HEK293 (cell line): ENCODE results near the gene ZKSCAN3.

Experiments
- ATF2 ChIP-seq: fragments of 450-650 bp; formaldehyde crosslinking; IDR thresholded peaks from 2 replicates; pipeline ENCODE4 v1.5.1; 2016; ENCODE audit warnings: missing biosample characterization, missing genetic modification characterization, low read depth
- BCL11B ChIP-seq: fragments of 450-650 bp; formaldehyde crosslinking; IDR thresholded peaks from 2 replicates; pipeline ENCODE4 v1.5.1; 2016; ENCODE audit warnings: low read depth, missing biosample characterization, missing genetic modification characterization
- EGR2 ChIP-seq: fragments of 450-650 bp; formaldehyde crosslinking; IDR thresholded peaks from 2 replicates; pipeline ENCODE4 v1.5.1; 2016; ENCODE audit warnings: low read depth, missing biosample characterization, missing genetic modification characterization
- GLI4 ChIP-seq: fragments of 450-650 bp; formaldehyde crosslinking; IDR thresholded peaks from 2 replicates; pipeline ENCODE4 v1.5.1; 2016; ENCODE audit warnings: missing biosample characterization, missing genetic modification characterization
- GLIS1 ChIP-seq: fragments of 450-650 bp; formaldehyde crosslinking; IDR thresholded peaks from 2 replicates; pipeline ENCODE4 v1.5.1; 2016; ENCODE audit warnings: missing biosample characterization, missing genetic modification characterization
- HIC1 ChIP-seq: fragments of 450-650 bp; formaldehyde crosslinking; IDR thresholded peaks from 2 replicates; pipeline ENCODE4 v1.5.1; 2016; ENCODE audit warnings: missing biosample characterization, missing genetic modification characterization
- KLF1 ChIP-seq: fragments of 450-650 bp; formaldehyde crosslinking; IDR thresholded peaks from 2 replicates; pipeline ENCODE4 v1.5.1; 2016; ENCODE audit warnings: missing biosample characterization, missing genetic modification characterization
- KLF16 ChIP-seq: fragments of 450-650 bp; formaldehyde crosslinking; IDR thresholded peaks from 2 replicates; pipeline ENCODE4 v1.5.1; 2017; ENCODE audit warnings: missing biosample characterization, missing genetic modification characterization
- KLF7 ChIP-seq: fragments of 450-650 bp; formaldehyde crosslinking; IDR thresholded peaks from 2 replicates; pipeline ENCODE4 v1.5.1; 2016; ENCODE audit warnings: missing biosample characterization, missing genetic modification characterization, borderline replicate concordance
- KLF8 ChIP-seq: fragments of 450-650 bp; formaldehyde crosslinking; IDR thresholded peaks from 2 replicates; pipeline ENCODE4 v1.5.1; 2016; ENCODE audit warnings: missing biosample characterization, missing genetic modification characterization
- PATZ1 ChIP-seq: fragments of 450-650 bp; formaldehyde crosslinking; IDR thresholded peaks from 2 replicates; pipeline ENCODE4 v1.5.1; 2016; ENCODE audit warnings: missing biosample characterization, missing genetic modification characterization
- PRDM10 ChIP-seq: fragments of 450-650 bp; formaldehyde crosslinking; IDR thresholded peaks from 2 replicates; pipeline ENCODE4 v1.5.1; 2016; ENCODE audit warnings: missing biosample characterization, missing genetic modification characterization
- REPIN1 ChIP-seq: fragments of 450-650 bp; formaldehyde crosslinking; IDR thresholded peaks from 2 replicates; pipeline ENCODE4 v1.5.1; 2017; ENCODE audit warnings: missing biosample characterization, missing genetic modification characterization, low read depth
- SP3 ChIP-seq: fragments of 450-650 bp; formaldehyde crosslinking; IDR thresholded peaks from 2 replicates; pipeline ENCODE4 v1.5.1; 2016; ENCODE audit warnings: missing biosample characterization, missing genetic modification characterization
- YY2 ChIP-seq: fragments of 450-650 bp; formaldehyde crosslinking; IDR thresholded peaks from 2 replicates; pipeline ENCODE4 v1.5.1; 2016; ENCODE audit warnings: missing biosample characterization, missing genetic modification characterization
- ZBTB17 ChIP-seq: fragments of 450-650 bp; formaldehyde crosslinking; IDR thresholded peaks from 2 replicates; pipeline ENCODE4 v1.5.1; 2016; ENCODE audit warnings: missing biosample characterization, missing genetic modification characterization
- ZEB2 ChIP-seq: fragments of 450-650 bp; formaldehyde crosslinking; IDR thresholded peaks from 2 replicates; pipeline ENCODE4 v1.5.1; 2016; ENCODE audit warnings: missing biosample characterization, missing genetic modification characterization
- ZNF24 ChIP-seq: fragments of 450-650 bp; formaldehyde crosslinking; IDR thresholded peaks from 2 replicates; pipeline ENCODE4 v1.5.1; 2016; ENCODE audit warnings: missing biosample characterization, missing genetic modification characterization
- ZNF335 ChIP-seq: fragments of 450-650 bp; formaldehyde crosslinking; conservative IDR thresholded peaks from 2 replicates; pipeline ENCODE4 v1.5.1; 2016; ENCODE audit warnings: missing biosample characterization, missing genetic modification characterization
- ZNF398 ChIP-seq: fragments of 450-650 bp; formaldehyde crosslinking; IDR thresholded peaks from 2 replicates; pipeline ENCODE4 v1.5.1; 2017; ENCODE audit warnings: missing biosample characterization, missing genetic modification characterization
- ZNF513 ChIP-seq: fragments of 450-650 bp; IDR thresholded peaks from 2 replicates; pipeline ENCODE4 v1.5.1; 2018; ENCODE audit warnings: missing biosample characterization, missing genetic modification characterization
- ZNF558 ChIP-seq: fragments of 450-650 bp; formaldehyde crosslinking; IDR thresholded peaks from 2 replicates; pipeline ENCODE4 v1.5.1; 2016; ENCODE audit warnings: missing biosample characterization, missing genetic modification characterization
- ZNF623 ChIP-seq: fragments of 450-650 bp; formaldehyde crosslinking; IDR thresholded peaks from 2 replicates; pipeline ENCODE4 v1.5.1; 2016; ENCODE audit warnings: missing biosample characterization, missing genetic modification characterization
- ZNF654 ChIP-seq: fragments of 450-650 bp; formaldehyde crosslinking; IDR thresholded peaks from 2 replicates; pipeline ENCODE4 v1.5.1; 2016; ENCODE audit warnings: low read depth, missing biosample characterization, missing genetic modification characterization
- ZNF777 ChIP-seq: fragments of 450-650 bp; formaldehyde crosslinking; IDR thresholded peaks from 2 replicates; pipeline ENCODE4 v1.5.1; 2017; ENCODE audit warnings: missing biosample characterization, missing genetic modification characterization, borderline replicate concordance
- ZSCAN23 ChIP-seq: fragments of 450-650 bp; formaldehyde crosslinking; IDR thresholded peaks from 2 replicates; pipeline ENCODE4 v1.5.1; 2016; ENCODE audit warnings: missing biosample characterization, missing genetic modification characterization

ZKSCAN3 gene

GRCh38 chr6:28349892-28350737 lies at the start of gene ZKSCAN3 (continued):
- TF ChIP-seq ZNF558 (tag by site-specific recombination) (peak; percentile 52), ZNF24 (tag by site-specific recombination) (peak; percentile 34; the same call in 1 of the 2 replicates), ZNF654 (tag by site-specific recombination) (0 out of 2 replicates have a peak, but pooled peaks have one; percentile 7), ZNF623 (no peak; the same call in 1 of the 2 replicates), REPIN1 (0 out of 2 replicates have a peak, but pooled peaks have one; percentile 39), GLI4 (tag by site-specific recombination) (peak; percentile 58; the same call in 1 of the 2 replicates), ZNF513 (tag by site-specific recombination) (0 out of 2 replicates have a peak, but pooled peaks have one; percentile 7), EGR2 (tag by site-specific recombination) (0 out of 2 replicates have a peak, but pooled peaks have one; percentile 24), ZNF398 (tag by site-specific recombination) (peak; percentile 91), ATF2 (no peak), KLF8 (tag by site-specific recombination) (peak; percentile 88), HIC1 (tag by site-specific recombination) (peak; percentile 68; the same call in 1 of the 2 replicates), PATZ1 (tag by site-specific recombination) (peak; percentile 95), KLF7 (tag by site-specific recombination) (peak; percentile 94), ZBTB17 (peak; percentile 97), ZSCAN23 (tag by site-specific recombination) (no peak), PRDM10 (tag by site-specific recombination) (peak; percentile 96), ZEB2 (tag by site-specific recombination) (peak; percentile 82; the same call in 1 of the 2 replicates), KLF1 (peak; percentile 76), YY2 (tag by site-specific recombination) (peak; percentile 33; the same call in 1 of the 2 replicates), BCL11B (peak; percentile 62; the same call in 1 of the 2 replicates), SP3 (tag by site-specific recombination) (peak; percentile 79), ZNF777 (tag by site-specific recombination) (0 out of 2 replicates have a peak, but pooled peaks have one; percentile 25), GLIS1 (tag by site-specific recombination) (peak; percentile 73), ZNF335 (peak; percentile 97), KLF16 (no peak; the same call in none of the 2 replicates)
